NCI-H2171 treated with DMSO at 0.1 percent for 48 hours (cell line): ENCODE measurements around the gene FAM156B.
"Not testable (repeated sequence)": the region's sequence is repeated elsewhere in the genome, so short reads cannot be mapped to it uniquely, and the experiment has no call there.

Experiments
- DNase-seq: peaks from one replicate; lab custom pipeline; 2025; lab: John Stamatoyannopoulos, UW

FAM156B gene

DNA sequence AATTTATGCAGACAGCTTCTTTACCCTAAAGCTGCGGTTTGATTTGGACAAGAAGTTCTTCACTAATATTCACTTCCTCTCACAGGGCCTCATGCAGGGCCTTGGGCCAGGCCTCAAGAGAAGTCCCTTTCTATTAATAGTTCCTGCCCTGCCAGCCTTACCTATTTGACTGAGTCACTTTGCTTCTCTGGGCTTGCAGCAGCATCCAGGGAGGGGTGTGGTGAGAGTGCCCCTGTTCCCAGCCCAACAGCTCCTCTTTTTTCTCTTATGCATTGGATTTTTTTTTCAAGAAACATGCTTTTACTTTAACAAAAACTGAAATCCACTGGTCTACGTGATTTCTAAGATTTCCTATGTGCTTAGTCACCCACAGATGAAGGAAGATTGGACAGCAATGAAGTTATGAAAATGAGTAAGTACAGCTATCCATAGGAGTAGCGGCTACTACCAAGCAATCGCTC is 26.7 kb downstream of the FAM156B start:
- DNase-seq = no peak

- DNase-seq = not testable (repeated sequence)
These were observed 33.1 kb downstream of the FAM156B start for GRCh38 chrX:52930214-52930613.

DNA sequence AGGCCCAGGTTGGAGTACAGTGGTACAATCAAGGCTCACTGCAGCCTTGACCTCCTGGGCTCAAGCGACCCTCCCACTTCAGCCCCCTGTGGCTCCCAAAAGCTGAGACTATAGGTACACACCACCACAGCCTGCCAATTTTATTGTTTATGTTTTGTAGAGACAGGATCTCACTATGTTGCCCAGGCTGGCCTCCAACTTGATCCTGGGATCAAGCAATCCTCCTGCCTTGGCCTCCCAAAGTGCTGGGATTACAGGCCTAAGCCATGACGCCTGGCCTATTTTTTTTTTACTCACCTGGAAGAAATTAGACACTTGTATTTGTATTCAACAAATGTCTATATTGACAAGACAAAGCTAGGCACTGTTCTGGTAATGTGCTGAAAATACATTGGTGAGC is 36.1 kb downstream of the FAM156B start:
- no peak for DNase-seq

- peak; percentile 18 for DNase-seq
These were observed 37.0 kb downstream of the FAM156B start for GRCh38 chrX:52933976-52934703.

DNA sequence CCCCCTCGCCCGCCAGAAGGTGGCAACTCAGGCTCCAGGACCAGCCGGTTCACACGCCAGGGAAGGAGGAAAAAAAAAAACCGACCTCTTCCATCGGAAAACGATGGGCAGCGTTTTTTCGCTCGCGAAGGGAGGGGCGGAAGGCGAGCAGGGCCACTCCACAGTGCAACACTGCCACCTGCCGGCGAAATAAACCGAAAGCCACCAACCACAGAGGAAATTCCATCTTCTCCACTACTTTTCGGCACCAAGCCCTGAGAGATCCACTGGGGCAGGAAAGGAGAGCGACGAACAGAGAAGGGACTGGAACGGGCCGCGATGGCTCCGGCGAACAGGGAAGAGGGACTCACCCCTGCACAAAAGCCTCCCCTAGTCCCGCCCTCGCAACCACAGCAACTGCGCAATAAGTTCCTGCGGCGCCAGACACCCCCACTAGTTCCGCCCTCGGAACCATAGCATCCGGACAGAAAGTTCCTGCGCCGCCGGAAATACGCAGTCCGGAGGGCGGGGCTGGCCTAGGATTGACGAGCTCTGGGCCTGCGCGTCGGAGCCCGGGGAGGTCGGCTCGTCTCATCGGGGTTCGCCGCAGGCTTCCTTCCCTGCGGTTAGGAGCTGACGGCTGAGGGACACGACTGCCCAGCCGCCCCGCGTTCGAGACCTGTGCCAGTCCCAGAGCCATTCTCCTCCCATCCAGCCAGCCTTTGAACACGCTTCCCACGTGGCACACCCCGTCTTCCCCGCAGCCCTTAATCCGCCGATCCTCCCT is 37.8 kb downstream of the FAM156B start:
- peak; percentile 88 for DNase-seq

DNA sequence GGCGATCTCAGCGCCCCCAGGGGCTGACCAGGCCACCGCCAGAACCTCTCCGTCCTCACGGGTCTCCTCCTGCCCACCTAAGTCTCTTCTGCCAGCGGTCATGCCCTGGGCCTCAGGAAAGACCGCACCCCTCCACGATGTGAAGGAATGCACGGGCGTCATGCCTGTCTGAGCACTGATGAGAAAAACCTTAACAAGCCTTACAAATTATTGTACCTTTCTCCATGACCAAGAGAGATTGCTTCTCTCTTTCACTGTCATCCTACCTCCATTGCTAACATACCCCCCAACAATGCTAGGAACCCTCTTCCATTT is 38.3 kb downstream of the FAM156B start:
- not testable (repeated sequence) for DNase-seq

- not testable (repeated sequence) for DNase-seq
These were observed 43.6 kb downstream of the FAM156B start for GRCh38 chrX:52940704-52941103.

DNA sequence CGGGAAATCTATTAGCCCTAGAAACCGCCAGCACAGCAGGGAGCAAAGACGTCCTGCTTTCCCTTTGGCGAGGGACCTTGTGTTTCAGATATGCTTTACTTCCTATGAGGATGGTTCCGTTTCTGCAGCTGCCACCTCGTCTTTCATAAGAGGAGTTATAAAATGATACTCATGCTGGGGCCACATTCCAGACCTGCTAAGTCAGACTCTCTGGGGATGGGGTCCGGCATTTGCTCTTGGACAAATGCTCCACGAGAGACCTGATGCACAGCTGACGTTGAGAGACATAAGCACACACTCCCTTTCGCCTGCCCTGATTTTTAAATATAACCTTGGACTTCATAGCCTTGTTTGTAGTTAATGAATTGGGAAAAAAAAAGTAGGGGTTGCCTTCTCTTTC is 44.6 kb downstream of the FAM156B start:
- not testable (repeated sequence) for DNase-seq

DNA sequence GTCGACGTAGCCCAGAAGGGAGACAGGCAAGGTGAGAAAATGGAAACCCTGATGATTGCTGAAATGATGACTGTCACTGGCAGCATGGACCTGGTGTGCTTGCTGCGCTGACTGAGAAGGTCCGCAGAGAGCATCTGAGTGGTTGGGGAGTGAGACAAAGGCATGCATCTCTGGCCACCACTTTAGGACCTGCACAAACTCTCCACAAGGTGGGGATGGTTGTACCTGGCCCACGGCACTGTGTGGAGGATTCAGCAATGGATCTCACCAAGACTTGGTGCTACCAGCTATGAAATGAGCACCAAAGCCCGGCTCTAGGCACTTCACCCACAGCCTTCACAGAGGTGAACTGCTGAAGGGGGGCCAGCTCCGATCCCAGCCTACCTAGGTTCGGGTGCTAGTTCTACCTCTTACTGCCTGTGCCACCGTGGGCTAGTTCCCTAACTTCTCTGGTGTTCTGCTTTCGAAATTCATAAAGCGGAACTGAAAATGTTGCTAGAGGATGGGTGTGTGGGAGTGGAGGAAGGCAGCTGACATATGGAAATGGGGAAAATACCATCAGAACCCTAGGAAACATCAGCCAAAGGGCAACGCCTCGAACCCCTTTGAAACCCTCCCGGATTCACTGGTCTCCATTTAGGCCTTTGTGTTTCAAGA is 48.8 kb downstream of the FAM156B start:
- DNase-seq = not testable (repeated sequence)

DNA sequence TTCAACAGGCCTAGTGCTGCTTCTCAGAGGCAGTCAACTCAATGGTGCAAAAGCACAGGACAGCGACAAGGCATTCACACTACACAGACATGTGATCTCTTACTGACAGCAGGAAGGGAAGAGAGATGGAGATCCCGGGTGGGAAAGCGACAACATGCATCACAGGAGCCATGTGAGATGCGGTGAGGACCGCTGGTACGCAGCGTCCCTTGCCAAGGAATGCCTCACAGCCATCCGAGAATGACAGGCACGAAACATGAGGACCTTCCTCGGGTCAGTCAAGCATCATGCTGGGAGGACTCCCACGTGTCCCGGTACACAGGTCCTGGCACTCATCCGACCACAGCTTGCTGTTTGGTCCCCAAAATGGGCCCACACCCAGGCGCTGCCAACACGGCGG is 50.4 kb downstream of the FAM156B start:
- DNase-seq = not testable (repeated sequence)

GRCh38 chrX:52948265-52948664 is 51.1 kb downstream of the FAM156B start:
- not testable (repeated sequence) for DNase-seq

- not testable (repeated sequence) for DNase-seq
These were observed 52.2 kb downstream of the FAM156B start for GRCh38 chrX:52949325-52949724.

GRCh38 chrX:52949884-52950283 is 52.8 kb downstream of the FAM156B start:
- DNase-seq = not testable (repeated sequence)
